Kidney epithelial cell (primary cell): Measurements from ENCODE around the gene SSTR5. TPM values are rescaled to one million over a fixed set of nuclear protein-coding genes. Genes with fewer than 3 reads are reported as not detected.
"Not testable (repeated sequence)": the region's sequence is repeated elsewhere in the genome, so short reads cannot be mapped to it uniquely, and the experiment has no call there.

ENCODE experiments used
- DNase-seq: peaks from one replicate; pipeline ENCODE4 v3.0.0-alpha.2; 2010; ENCODE audit warnings: low read depth
- H3K27me3 ChIP-seq: 2 replicates; pipeline ENCODE4 v1.6.0; 2011; ENCODE audit warnings: low read length; ENCODE audit not compliant: control insufficient read depth, insufficient read depth
- H3K36me3 ChIP-seq: 2 replicates; pipeline ENCODE4 v1.5.1; 2011; ENCODE audit warnings: low read length; ENCODE audit not compliant: control insufficient read depth, insufficient read depth
- H3K4me3 ChIP-seq: 2 replicates; pipeline ENCODE4 v1.5.1; 2011; ENCODE audit warnings: low read depth, mild to moderate bottlenecking, control low read depth, low read length
- total RNA-seq: library from RNA; depleted of rRNA; stranded (reverse); fragments of >200 nt; gene quantifications from 2 replicates; pipeline ENCODE4 v1.2.3, GENCODE V29; 2015
- TF ChIP-seq, protein P1 (sequence below): IDR thresholded peaks from 2 replicates; pipeline ENCODE4 v1.5.1; 2011; ENCODE audit warnings: mild to moderate bottlenecking, moderate library complexity, low read length, control low read depth, inconsistent platforms; ENCODE audit not compliant: insufficient read depth, poor library complexity, severe bottlenecking

The SSTR5 gene
- total RNA-seq: not detected in 2 replicates

DNA sequence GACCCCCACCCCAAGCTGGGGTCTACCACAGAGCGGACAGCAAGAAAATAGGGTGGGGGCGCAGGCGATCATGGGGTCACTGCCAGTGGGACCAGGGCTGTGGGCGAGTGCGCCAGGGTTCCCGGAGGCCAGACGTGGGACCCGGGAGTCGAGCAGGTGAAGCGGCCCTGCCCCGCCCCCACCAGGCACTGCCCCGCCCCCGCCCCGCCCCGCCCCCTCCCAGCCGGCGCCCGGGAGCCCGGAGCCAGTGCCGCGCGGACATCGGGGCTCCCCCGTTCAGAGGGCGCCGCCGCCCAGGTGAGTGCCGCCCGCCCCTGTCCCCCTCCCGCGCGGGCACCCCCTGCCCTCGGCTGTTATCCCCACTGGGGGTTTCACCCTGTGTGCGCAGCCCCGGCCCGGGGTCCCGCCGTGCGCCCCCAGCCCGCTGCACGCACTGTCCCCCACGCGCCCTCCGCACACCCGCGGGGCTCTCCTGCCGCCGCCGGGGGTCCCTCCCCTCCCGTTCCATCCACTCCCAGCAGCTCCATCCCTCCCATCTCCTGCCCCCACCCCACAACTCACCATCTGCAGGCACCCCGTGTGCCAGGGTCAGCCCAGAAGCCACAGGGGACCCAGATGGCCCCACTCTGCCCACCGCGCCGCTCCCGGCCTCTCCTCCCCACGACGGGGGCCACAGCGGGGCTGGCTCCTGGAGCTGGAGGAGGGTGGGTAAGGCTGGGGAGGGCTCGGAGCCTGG is at the start of gene SSTR5:
Gene SSTR5 (plus strand): TSS at position 222 of the 736 bp plus-strand sequence. CDS start 6,122 bp downstream, outside the sequence.
- Histone ChIP-seq H3K27me3 (peaks cover 69% of the 10 kb centered on the region), H3K4me3 (no peak within 1 kb of the TSS), H3K36me3 (no peaks in the 10 kb centered on the region)
- TF ChIP-seq, protein P1, sequence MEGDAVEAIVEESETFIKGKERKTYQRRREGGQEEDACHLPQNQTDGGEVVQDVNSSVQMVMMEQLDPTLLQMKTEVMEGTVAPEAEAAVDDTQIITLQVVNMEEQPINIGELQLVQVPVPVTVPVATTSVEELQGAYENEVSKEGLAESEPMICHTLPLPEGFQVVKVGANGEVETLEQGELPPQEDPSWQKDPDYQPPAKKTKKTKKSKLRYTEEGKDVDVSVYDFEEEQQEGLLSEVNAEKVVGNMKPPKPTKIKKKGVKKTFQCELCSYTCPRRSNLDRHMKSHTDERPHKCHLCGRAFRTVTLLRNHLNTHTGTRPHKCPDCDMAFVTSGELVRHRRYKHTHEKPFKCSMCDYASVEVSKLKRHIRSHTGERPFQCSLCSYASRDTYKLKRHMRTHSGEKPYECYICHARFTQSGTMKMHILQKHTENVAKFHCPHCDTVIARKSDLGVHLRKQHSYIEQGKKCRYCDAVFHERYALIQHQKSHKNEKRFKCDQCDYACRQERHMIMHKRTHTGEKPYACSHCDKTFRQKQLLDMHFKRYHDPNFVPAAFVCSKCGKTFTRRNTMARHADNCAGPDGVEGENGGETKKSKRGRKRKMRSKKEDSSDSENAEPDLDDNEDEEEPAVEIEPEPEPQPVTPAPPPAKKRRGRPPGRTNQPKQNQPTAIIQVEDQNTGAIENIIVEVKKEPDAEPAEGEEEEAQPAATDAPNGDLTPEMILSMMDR: no peak
- DNase-seq: no peak

DNA sequence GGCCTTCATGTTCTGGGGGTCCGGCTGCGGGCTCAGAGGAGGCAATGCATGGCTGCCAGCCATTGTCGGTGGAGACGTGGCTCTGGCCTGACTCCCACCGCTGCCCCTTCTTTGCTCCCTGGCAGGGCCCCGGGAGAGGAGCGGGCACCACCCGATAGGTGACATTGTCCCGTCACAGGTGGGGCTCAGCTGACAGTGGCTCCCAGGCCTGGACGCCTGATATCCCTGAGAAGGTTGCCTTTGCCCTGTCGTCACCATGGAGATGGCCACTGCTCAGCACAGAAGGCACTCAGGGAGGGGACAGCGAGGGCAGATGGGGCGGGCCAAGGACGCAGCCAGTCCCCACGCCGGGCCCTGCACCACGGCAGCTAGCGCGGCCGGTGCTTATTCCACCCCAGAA is 48.4 kb upstream of the SSTR5 start:
- Histone ChIP-seq H3K27me3 (peaks cover 75% of the 10 kb centered on the region), H3K36me3 (no peaks in the 10 kb centered on the region), H3K4me3 (no peak overlapping the region)
- no peak for DNase-seq
- TF ChIP-seq, protein P1: no peak

DNA sequence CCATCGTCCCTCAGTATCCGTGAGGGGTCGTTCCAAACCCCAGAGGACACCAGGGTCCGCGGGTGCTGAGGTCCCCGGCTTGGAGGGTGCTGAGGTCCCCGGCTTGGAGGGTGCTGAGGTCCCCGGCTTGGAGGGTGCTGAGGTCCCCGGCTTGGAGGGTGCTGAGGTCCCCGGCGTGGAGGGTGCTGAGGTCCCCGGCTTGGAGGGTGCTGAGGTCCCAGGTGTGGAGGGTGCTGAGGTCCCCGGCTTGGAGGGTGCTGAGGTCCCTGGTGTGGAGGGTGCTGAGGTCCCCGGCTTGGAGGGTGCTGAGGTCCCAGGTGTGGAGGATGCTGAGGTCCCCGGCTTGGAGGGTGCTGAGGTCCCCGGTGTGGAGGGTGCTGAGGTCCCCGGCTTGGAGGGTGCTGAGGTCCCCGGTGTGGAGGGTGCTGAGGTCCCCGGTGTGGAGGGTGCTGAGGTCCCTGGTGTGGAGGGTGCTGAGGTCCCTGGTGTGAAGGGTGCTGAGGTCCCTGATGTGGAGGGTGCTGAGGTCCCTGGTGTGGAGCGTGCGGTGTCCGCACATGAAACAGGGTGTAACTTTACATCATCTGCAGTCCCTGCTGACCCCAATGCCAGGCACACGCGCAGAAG is 47.3 kb upstream of the SSTR5 start:
- DNase-seq, H3K36me3 ChIP-seq: not testable (repeated sequence)
- peaks cover 76% of the 10 kb centered on the region for H3K27me3 ChIP-seq

DNA sequence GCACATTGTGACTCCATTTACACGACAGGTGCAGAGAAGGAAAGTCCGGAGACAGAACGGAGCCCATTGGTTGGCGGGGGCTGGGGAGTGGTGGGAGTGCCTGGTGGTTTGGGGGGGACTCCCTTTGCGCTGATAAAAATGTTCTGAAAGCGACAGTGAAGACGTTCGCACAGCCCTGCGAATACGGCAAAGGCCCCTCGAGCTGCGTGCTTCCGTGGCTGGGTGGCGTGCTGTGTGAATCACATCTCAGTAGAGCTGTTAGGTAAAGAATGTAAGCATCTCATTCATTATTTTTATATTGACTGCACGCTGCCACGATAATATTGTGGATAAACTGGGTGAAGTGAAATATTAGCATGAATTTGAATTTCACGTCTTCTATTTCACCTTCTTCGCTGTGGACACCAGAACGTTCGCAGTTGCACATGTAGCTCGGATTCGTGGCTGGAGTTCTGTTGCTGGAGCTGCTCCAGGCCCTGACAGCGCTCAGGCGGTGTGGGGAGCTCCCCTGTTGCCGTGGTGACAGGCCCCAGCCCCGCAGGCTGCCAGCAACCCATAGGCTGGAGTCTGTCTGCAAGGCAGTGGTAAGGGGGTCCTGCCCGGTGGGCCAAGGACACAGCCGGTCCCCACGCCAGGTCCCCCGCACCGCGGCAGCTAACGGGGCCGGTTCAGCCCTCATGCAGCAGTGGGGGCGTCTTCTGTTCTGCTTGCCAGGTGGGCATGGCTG is 46.3 kb upstream of the SSTR5 start:
- peaks cover 76% of the 10 kb centered on the region for H3K27me3 ChIP-seq
- H3K36me3 ChIP-seq: no peaks in the 10 kb centered on the region
- no peak overlapping the region for H3K4me3 ChIP-seq
- TF ChIP-seq, protein P1: no peak
- no peak for DNase-seq

More for the DNA sequence above, 47.3 kb upstream of the SSTR5 start:
- not testable (repeated sequence) for H3K4me3 ChIP-seq

DNA sequence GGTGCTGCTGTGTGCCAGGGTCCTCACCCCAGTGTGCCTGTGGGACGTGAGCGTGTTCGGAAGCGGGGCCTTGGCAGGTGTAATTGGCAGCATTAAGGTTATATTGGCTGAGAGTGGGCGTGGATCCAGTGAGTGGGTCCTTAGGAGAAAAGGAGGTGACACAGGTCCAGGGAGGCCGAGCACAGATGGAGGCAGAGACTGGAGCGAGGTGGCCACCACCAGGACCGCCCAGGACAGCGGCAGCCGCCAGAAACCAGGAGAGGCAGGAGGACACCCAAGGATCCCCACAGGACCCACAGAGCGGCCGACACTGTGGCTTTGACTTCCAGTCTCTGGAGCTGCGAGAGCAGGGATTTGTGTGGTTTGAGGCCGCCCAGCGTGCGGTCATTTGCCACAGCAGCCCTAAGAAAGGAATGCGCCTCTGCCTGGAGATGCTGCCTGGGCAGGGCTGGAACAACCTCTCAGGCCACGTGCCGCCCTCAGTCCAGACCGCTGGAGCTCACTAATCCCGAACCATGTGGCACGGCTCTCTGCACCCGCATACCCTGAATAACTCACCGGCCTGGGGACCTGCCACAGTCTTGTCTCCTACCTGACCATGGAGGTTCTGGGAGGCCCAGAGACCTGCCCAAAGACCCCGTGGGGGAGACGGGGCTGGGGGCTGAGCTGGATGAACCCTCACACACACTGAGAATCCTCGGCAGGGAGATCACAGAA is 45.6 kb upstream of the SSTR5 start:
- no peak for DNase-seq

More for the DNA sequence above, 45.6 kb upstream of the SSTR5 start:
- H3K36me3 ChIP-seq: no peaks in the 10 kb centered on the region
- no peak overlapping the region for H3K4me3 ChIP-seq
- TF ChIP-seq, protein P1: no peak
- H3K27me3 ChIP-seq: peaks cover 74% of the 10 kb centered on the region
